Measurements from ENCODE around the gene PRPF18. TPM values are rescaled to one million over a fixed set of nuclear protein-coding genes. Genes with fewer than 3 reads are reported as not detected.

Gene PRPF18
- total RNA-seq (2022; extraction: Qiagen RNA extraction; ENCODE audit: low read depth), result 18.5 to 27.6 TPM (median 21.0 TPM) in 5 replicates

GRCh38 chr10:13586676-13587355 is at the start of gene PRPF18:
Gene PRPF18 (plus strand): TSS chr10:13586965. CDS start chr10:13587087, 122 bp downstream.

Other genes starting within 250 kb of the PRPF18 start
- 64.1 to 83.2 TPM (median 66.9 TPM) in 5 replicates for gene SEPHS1, start 238.7 kb upstream of the PRPF18 start, total RNA-seq (2022; extraction: Qiagen RNA extraction; ENCODE audit: low read depth)
- gene BEND7, start 58.0 kb upstream of the PRPF18 start, total RNA-seq (2022; extraction: Qiagen RNA extraction; ENCODE audit: low read depth), result 10.1 to 12.4 TPM (median 11.9 TPM) in 5 replicates